A549 (cell line): Measurements from ENCODE around the gene EIF4E. TPM values are rescaled to one million over a fixed set of nuclear protein-coding genes. Genes with fewer than 3 reads are reported as not detected.

Experiments used
- ATAC-seq, 2 experiments: fragments of 200-7000 bp in 1 of 2; fragments of >200 bp in 1 of 2; cut with Nextera tagmentation in 1 of 2; cut with Tn5 transposase in 1 of 2; 3 replicates each; pipeline versions ENCODE4 v1.8.0 to v1.9.1; 2018 to 2020; ENCODE audit warnings: mild to moderate bottlenecking in 1 of 2, moderate library complexity in 1 of 2
- CTCF ChIA-PET: fragments of 300-600 bp; sonication (Branson Sonifier 250); formaldehyde crosslinking; extraction: SDS; loops from one replicate; lab custom pipeline; 2021; ENCODE audit warnings: antibody characterized with exemption, inconsistent platforms; lab: Yijun Ruan, JAX
- POLR2A ChIA-PET: fragments of 350-600 bp; formaldehyde crosslinking; extraction: SDS; loops from one replicate; lab custom pipeline; 2021; ENCODE audit warnings: antibody characterized with exemption, inconsistent platforms; lab: Yijun Ruan, JAX
- DNase-seq, 2 experiments: peaks; one replicate each; pipeline versions ENCODE4 v3.0.0 to v3.0.0-alpha.2; 2011 to 2016; ENCODE audit warnings: low read depth in 1 of 2, low spot score in 1 of 2
- FAIRE-seq: peaks from 2 replicates; lab custom pipeline; 2011; peaks lifted over from hg19 to GRCh38; lab: Jason Lieb, UNC
- H3K27ac ChIP-seq, 2 experiments: fragments of >200 bp; sonication (Bioruptor Twin); formaldehyde crosslinking; 3 replicates each; pipeline ENCODE4 v1.5.1; 2016 to 2017
- H3K4me1 ChIP-seq: fragments of >200 bp; sonication (Bioruptor Twin); formaldehyde crosslinking; 3 replicates; pipeline ENCODE4 v1.6.1; 2016
- H3K4me2 ChIP-seq: fragments of >200 bp; sonication (Bioruptor Twin); formaldehyde crosslinking; 3 replicates; pipeline ENCODE4 v1.6.1; 2016
- H3K4me3 ChIP-seq: fragments of >200 bp; sonication (Bioruptor Twin); formaldehyde crosslinking; 3 replicates; pipeline ENCODE4 v1.5.1; 2016
- H3K9me3 ChIP-seq: fragments of >200 bp; sonication (Bioruptor Twin); formaldehyde crosslinking; 3 replicates; pipeline ENCODE4 v1.6.1; 2016
- CHD4 ChIP-seq: fragments of 200-600 bp; sonication (generic); IDR thresholded peaks from 2 replicates; pipeline ENCODE4 v1.6.1; 2016; ENCODE audit warnings: antibody characterized with exemption, mild to moderate bottlenecking, borderline replicate concordance
- EHMT2 ChIP-seq: fragments of 200-600 bp; sonication (generic); IDR thresholded peaks from 2 replicates; pipeline ENCODE4 v1.6.1; 2016; ENCODE audit warnings: antibody characterized with exemption, low read depth, mild to moderate bottlenecking, moderate library complexity
- FOSB ChIP-seq: fragments of 250-450 bp; sonication (Bioruptor Pico); IDR thresholded peaks from 2 replicates; pipeline ENCODE4 v1.5.0; 2020; ENCODE audit warnings: mild to moderate bottlenecking, moderate library complexity
- FOXS1 ChIP-seq: fragments of 250-450 bp; sonication (Bioruptor Pico); IDR thresholded peaks from 2 replicates; pipeline ENCODE4 v1.5.0; 2020; ENCODE audit warnings: mild to moderate bottlenecking, moderate library complexity
- GATA3 ChIP-seq: IDR thresholded peaks from 2 replicates; pipeline ENCODE4 v1.6.1; 2012; ENCODE audit warnings: borderline replicate concordance
- HEYL ChIP-seq: fragments of 250-450 bp; sonication (Bioruptor Pico); IDR thresholded peaks from 2 replicates; pipeline ENCODE4 v1.8.0; 2021; ENCODE audit warnings: mild to moderate bottlenecking, moderate library complexity
- HOXB5 ChIP-seq: fragments of 250-450 bp; sonication (Bioruptor Pico); IDR thresholded peaks from 2 replicates; pipeline ENCODE4 v1.5.0; 2020; ENCODE audit warnings: mild to moderate bottlenecking, moderate library complexity
- JUNB ChIP-seq: fragments of >200 bp; sonication (Bioruptor Twin); formaldehyde crosslinking; IDR thresholded peaks from 2 replicates; pipeline ENCODE4 v1.6.1; 2016
- KDM1A ChIP-seq: fragments of 200-600 bp; sonication (generic); IDR thresholded peaks from 2 replicates; pipeline ENCODE4 v1.6.1; 2016; ENCODE audit warnings: low read depth, mild to moderate bottlenecking
- MAFK ChIP-seq: fragments of 450-650 bp; IDR thresholded peaks from 2 replicates; pipeline ENCODE4 v1.6.1; 2014; ENCODE audit not compliant: partially characterized antibody
- MAZ ChIP-seq: fragments of 150-350 bp; IDR thresholded peaks from 2 replicates; pipeline ENCODE4 v1.6.1; 2014; ENCODE audit warnings: antibody characterized with exemption, low read depth, low read length, borderline replicate concordance
- NPAS2 ChIP-seq: fragments of 250-450 bp; sonication (Bioruptor Pico); IDR thresholded peaks from 2 replicates; pipeline ENCODE4 v1.8.0; 2022; ENCODE audit warnings: mild to moderate bottlenecking, moderate library complexity, borderline replicate concordance
- NR3C1 ChIP-seq: fragments of >200 bp; sonication (Bioruptor Twin); formaldehyde crosslinking; IDR thresholded peaks from 3 replicates; pipeline ENCODE4 v1.6.1; 2017
- PHF8 ChIP-seq: fragments of 200-600 bp; sonication (generic); IDR thresholded peaks from 2 replicates; pipeline ENCODE4 v1.6.1; 2016; ENCODE audit warnings: low read depth, mild to moderate bottlenecking, antibody characterized with exemption, moderate library complexity, borderline replicate concordance
- POLR2A ChIP-seq: IDR thresholded peaks from 2 replicates; pipeline ENCODE4 v1.6.1; 2012; ENCODE audit warnings: mild to moderate bottlenecking, low read length
- POLR2AphosphoS2 ChIP-seq: conservative IDR thresholded peaks from 2 replicates; pipeline ENCODE4 v1.6.1; 2012; ENCODE audit warnings: low read length, improper control_type of control experiment, inconsistent platforms
- RAD21 ChIP-seq, 2 experiments: fragments of >200 bp in 1 of 2; sonication (Bioruptor Twin) in 1 of 2; formaldehyde crosslinking in 1 of 2; IDR thresholded peaks in 1 of 2; conservative IDR thresholded peaks in 1 of 2; 2 replicates in 1 of 2; 3 replicates in 1 of 2; pipeline ENCODE4 v1.6.1; 2012 to 2018; ENCODE audit warnings: inconsistent platforms in 1 of 2
- SMC3 ChIP-seq: fragments of >200 bp; sonication (Bioruptor Twin); formaldehyde crosslinking; IDR thresholded peaks from 3 replicates; pipeline ENCODE4 v1.6.1; 2018; ENCODE audit warnings: inconsistent platforms
- TP53 ChIP-seq: fragments of 250-450 bp; sonication (Bioruptor Pico); IDR thresholded peaks from 2 replicates; pipeline ENCODE4 v1.5.0; 2021; ENCODE audit warnings: mild to moderate bottlenecking, moderate library complexity
- ZSCAN20 ChIP-seq: fragments of 250-450 bp; sonication (Bioruptor Pico); IDR thresholded peaks from 2 replicates; pipeline ENCODE4 v1.8.0; 2022; ENCODE audit warnings: mild to moderate bottlenecking, moderate library complexity
- WGBS: methylation state at CpG from one replicate; pipeline ENCODE4 v1.1.6; 2017; ENCODE audit errors: missing lambda C conversion rate; 5-methylcytosine and 5-hydroxymethylcytosine counted together
- polyA plus RNA-seq, 4 experiments: library from polyadenylated mRNA; depleted of rRNA in 3 of 4; stranded (reverse); fragments of >200 nt; fragmentation: RNase III in 1 of 4; extraction: RNeasy Plus Mini Kit Qiagen cat#74134 plus additional on column Dnase treatment in 1 of 4; gene quantifications; 2 replicates in 3 of 4; 3 replicates in 1 of 4; pipeline ENCODE4 v1.2.3, GENCODE V29; 2011 to 2017
- TF ChIP-seq, protein P1 (sequence below): fragments of 250-450 bp; sonication (Bioruptor Pico); IDR thresholded peaks from 2 replicates; pipeline ENCODE4 v1.5.0; 2020; ENCODE audit warnings: low read depth, mild to moderate bottlenecking, moderate library complexity
- TF ChIP-seq, protein P2 (sequence below): IDR thresholded peaks from 2 replicates; pipeline ENCODE4 v1.6.1; 2012; ENCODE audit warnings: low read depth, borderline replicate concordance
- TF ChIP-seq, protein P3 (sequence below): fragments of 150-350 bp; IDR thresholded peaks from 2 replicates; pipeline ENCODE4 v1.6.1; 2014; ENCODE audit warnings: low read depth, mild to moderate bottlenecking, low read length
- TF ChIP-seq, protein P4 (sequence below): fragments of 250-450 bp; sonication (Bioruptor Pico); IDR thresholded peaks from 2 replicates; pipeline ENCODE4 v1.5.0; 2021; ENCODE audit warnings: mild to moderate bottlenecking, moderate library complexity, borderline replicate concordance
- TF ChIP-seq, protein P5 (sequence below): fragments of >200 bp; sonication (Bioruptor Twin); formaldehyde crosslinking; IDR thresholded peaks from 3 replicates; pipeline ENCODE4 v1.5.1; 2016

The EIF4E gene
- polyA plus RNA-seq, 2 of the 4 experiments (the other 2 are of a cell fraction), result 147 to 165 TPM

DNA sequence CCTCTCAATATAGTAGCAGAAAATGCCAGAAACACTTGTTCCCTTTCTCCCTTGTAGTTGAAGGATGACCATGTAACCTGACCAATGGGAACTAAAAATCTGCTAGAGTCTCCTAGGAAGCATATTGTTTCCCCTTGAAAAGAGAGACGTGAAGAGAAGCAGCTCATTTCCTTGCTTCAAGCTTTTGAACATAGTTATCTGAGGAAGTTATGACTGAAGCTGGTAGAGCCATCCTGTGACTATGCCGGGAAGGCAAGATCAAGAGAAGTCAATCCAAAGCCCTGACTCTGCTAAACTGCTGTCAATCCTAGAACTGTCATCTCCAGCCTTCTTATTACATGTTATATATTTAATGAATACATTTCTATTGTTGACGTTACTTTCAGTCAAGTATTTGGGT is 66.6 kb downstream of the EIF4E start:
- WGBS, result 76% methylated on average over 3 of the region's 3 CpGs
- H3K9me3 ChIP-seq, result no peaks in the 10 kb centered on the region
- DNase-seq (no peak), FAIRE-seq (no peak), ATAC-seq (no peak)
- no peak overlapping the region for H3K4me3 ChIP-seq
- TF ChIP-seq HEYL (CRISPR knock-in tag) (no peak), NR3C1 (no peak), RAD21 (conservative IDR thresholded peaks at IDR 0.05 in 1 of 2, IDR thresholded peaks at IDR 0.05 in 1 of 2) (no peak), TP53 (CRISPR knock-in tag) (no peak), POLR2A (no peak), KDM1A (no peak)
- TF ChIP-seq, protein P1, sequence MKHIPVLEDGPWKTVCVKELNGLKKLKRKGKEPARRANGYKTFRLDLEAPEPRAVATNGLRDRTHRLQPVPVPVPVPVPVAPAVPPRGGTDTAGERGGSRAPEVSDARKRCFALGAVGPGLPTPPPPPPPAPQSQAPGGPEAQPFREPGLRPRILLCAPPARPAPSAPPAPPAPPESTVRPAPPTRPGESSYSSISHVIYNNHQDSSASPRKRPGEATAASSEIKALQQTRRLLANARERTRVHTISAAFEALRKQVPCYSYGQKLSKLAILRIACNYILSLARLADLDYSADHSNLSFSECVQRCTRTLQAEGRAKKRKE (CRISPR knock-in tag), result no peak
- H3K27ac ChIP-seq, result no peak overlapping the region
- no peak overlapping the region for H3K4me2 ChIP-seq
- ChIA-PET CTCF (no interaction called here), POLR2A (no interaction called here)
- H3K4me1 ChIP-seq, result no peaks in the 10 kb centered on the region

DNA sequence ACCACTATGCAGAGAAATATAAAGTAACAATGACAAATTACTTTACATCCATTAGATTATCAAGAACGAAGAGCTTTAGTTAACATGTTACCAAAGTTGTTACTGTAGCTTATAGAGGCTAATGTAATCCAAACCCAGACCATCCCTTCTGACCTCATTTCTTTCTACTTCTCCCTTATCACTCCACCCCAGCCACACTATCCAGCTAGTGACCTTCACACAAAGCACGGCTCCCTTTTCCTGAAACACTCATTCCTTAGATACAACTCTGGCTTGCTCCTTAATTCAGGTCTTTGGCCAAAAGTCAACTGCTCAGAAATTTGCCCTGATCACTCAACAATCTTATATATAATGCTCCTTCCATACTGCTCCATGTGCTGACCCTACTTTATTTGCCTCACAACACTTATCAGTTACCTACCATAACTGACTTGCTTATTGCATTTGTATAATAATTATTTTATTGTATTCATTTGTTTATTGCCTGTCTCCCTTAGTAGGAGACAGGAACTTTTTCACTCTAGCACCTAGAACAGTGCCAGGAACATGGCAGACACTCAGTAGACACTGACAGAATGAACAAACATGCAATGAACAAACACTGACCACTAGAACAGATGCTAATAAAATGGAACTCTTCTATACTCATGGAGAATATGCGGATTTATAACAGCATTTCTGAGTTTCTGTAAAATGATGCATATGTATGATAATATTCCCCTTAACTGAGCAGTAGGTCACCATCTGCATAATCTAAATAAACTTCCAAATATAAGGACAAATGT is 67.6 kb downstream of the EIF4E start:
- no peak for TF ChIP-seq POLR2AphosphoS2
- no peak for TF ChIP-seq FOSB (CRISPR knock-in tag)
- TF ChIP-seq, protein P2, sequence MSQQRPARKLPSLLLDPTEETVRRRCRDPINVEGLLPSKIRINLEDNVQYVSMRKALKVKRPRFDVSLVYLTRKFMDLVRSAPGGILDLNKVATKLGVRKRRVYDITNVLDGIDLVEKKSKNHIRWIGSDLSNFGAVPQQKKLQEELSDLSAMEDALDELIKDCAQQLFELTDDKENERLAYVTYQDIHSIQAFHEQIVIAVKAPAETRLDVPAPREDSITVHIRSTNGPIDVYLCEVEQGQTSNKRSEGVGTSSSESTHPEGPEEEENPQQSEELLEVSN, result no peak
- no peak for TF ChIP-seq GATA3
- TF ChIP-seq POLR2A, result no peak
- TF ChIP-seq JUNB, result no peak
- TF ChIP-seq EHMT2, result no peak
- no peak for TF ChIP-seq FOXS1 (CRISPR knock-in tag)
- TF ChIP-seq TP53 (CRISPR knock-in tag), result no peak
- no peak for TF ChIP-seq SMC3
- FAIRE-seq (no peak), DNase-seq (no peak), ATAC-seq (no peak)
- ChIA-PET POLR2A (interaction anchor here (0.6 kb wide), 1 partner anchor 22 kb away, joined by 3 read pairs; no protein-coding TSS in a partner anchor), CTCF (no interaction called here)
- H3K27ac ChIP-seq, result no peak overlapping the region
- no peaks in the 10 kb centered on the region for H3K9me3 ChIP-seq
- WGBS, result 57% methylated on average over 3 of the region's 3 CpGs
- H3K4me2 ChIP-seq, result no peak overlapping the region
- no peak overlapping the region for H3K4me3 ChIP-seq
- no peaks in the 10 kb centered on the region for H3K4me1 ChIP-seq

DNA sequence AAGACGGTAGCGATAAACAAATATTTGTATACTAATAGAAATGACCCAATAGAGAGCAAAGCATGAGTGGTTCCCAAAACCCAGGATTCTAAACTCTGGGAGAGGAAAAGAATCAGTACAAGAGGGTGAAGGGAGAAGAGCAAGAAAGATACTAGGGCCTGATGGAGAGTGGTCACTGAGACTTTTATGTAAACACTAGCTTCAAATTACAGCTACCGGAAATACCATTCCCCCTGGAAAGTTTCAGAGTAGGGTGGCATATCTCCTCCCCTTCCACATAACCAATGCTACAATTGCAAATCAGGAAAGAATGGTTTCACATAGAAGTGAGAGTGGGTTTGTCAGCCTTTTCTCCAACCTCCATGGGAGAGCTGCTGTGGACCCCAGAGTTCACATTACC is 77.1 kb downstream of the EIF4E start:
- POLR2A ChIA-PET, result no interaction called here
- Histone ChIP-seq H3K4me3 (no peak overlapping the region), H3K9me3 (no peaks in the 10 kb centered on the region), H3K27ac (no peak overlapping the region), H3K4me1 (no peaks in the 10 kb centered on the region), H3K4me2 (no peak overlapping the region)
- TF ChIP-seq ZSCAN20 (CRISPR knock-in tag) (no peak), PHF8 (no peak), MAFK (no peak), EHMT2 (no peak), HEYL (CRISPR knock-in tag) (no peak), CHD4 (no peak), HOXB5 (no peak), NPAS2 (no peak), MAZ (no peak)
- TF ChIP-seq, protein P1 (CRISPR knock-in tag), result no peak
- TF ChIP-seq, protein P3, sequence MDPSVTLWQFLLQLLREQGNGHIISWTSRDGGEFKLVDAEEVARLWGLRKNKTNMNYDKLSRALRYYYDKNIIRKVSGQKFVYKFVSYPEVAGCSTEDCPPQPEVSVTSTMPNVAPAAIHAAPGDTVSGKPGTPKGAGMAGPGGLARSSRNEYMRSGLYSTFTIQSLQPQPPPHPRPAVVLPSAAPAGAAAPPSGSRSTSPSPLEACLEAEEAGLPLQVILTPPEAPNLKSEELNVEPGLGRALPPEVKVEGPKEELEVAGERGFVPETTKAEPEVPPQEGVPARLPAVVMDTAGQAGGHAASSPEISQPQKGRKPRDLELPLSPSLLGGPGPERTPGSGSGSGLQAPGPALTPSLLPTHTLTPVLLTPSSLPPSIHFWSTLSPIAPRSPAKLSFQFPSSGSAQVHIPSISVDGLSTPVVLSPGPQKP, result no peak
- TF ChIP-seq, protein P4, sequence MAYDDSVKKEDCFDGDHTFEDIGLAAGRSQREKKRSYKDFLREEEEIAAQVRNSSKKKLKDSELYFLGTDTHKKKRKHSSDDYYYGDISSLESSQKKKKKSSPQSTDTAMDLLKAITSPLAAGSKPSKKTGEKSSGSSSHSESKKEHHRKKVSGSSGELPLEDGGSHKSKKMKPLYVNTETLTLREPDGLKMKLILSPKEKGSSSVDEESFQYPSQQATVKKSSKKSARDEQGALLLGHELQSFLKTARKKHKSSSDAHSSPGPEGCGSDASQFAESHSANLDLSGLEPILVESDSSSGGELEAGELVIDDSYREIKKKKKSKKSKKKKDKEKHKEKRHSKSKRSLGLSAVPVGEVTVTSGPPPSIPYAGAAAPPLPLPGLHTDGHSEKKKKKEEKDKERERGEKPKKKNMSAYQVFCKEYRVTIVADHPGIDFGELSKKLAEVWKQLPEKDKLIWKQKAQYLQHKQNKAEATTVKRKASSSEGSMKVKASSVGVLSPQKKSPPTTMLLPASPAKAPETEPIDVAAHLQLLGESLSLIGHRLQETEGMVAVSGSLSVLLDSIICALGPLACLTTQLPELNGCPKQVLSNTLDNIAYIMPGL (CRISPR knock-in tag), result no peak
- TF ChIP-seq, protein P5, sequence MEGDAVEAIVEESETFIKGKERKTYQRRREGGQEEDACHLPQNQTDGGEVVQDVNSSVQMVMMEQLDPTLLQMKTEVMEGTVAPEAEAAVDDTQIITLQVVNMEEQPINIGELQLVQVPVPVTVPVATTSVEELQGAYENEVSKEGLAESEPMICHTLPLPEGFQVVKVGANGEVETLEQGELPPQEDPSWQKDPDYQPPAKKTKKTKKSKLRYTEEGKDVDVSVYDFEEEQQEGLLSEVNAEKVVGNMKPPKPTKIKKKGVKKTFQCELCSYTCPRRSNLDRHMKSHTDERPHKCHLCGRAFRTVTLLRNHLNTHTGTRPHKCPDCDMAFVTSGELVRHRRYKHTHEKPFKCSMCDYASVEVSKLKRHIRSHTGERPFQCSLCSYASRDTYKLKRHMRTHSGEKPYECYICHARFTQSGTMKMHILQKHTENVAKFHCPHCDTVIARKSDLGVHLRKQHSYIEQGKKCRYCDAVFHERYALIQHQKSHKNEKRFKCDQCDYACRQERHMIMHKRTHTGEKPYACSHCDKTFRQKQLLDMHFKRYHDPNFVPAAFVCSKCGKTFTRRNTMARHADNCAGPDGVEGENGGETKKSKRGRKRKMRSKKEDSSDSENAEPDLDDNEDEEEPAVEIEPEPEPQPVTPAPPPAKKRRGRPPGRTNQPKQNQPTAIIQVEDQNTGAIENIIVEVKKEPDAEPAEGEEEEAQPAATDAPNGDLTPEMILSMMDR, result no peak
- TF ChIP-seq, protein P2, result no peak
- no peak for ATAC-seq
- WGBS, result 86% methylated on average over 3 of the region's 3 CpGs
- FAIRE-seq, result no peak
- CTCF ChIA-PET, result no interaction called here
- no peak for DNase-seq
